Inflammatory macrophage (primary cell): ENCODE measurements around the gene WBP11.

ENCODE experiments used
- DNase-seq, 2 donors: peaks; one replicate each; pipeline ENCODE4 v3.0.0-alpha.2; 2020 to 2022

The WBP11 gene

DNA sequence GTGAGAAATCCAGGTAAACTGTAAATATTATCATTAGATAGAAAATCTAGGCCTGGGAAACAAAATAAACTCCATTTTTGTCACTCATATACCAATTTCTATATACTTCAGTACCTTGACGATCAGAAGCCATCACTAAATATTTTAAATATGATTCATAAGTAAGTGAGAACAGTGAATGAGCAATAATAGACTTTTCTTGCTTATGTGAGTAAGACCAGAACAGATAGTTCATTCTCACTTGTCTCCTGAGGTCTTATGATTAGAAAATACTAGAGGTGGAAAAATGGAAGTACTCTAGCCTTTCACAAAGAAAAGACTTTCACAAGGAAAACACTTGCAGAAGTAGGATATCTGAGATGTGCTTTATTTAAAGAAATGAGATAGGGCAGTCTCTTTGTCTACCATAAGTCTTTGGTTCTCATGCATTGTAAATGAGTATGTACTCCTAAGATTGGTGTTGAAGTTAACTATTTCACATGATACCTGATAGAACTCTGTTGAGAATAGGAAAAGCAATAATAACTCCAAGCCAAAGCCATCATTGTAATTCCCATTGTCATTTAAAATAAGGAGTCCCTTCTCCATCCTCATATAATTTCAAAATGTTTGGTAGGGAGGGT lies 20.8 kb upstream of the WBP11 start:
- DNase-seq = no peak

DNA sequence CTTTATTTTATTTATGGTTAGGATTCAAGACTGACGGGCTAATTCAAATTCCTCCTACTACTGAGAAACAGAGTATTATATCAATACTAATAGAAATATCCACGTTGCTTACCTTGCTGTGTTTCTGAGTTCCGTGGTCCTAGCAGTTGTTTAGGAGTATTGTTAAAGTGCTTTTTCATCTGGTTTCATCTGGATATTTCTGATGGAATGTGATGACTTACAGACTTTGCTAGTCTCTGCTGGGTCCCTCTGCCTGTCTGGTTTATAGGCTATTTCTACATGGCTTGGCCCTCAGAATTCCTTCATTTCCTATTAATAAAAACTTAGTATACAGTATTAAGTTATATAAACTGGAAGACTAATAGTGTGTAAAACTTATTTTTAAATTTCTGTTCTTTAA lies 10.7 kb upstream of the WBP11 start, which contains the start of gene SMCO3:
TSS of gene SMCO3 (minus strand) at position 169 of the 400 bp plus-strand sequence. CDS start 7,502 bp downstream, outside the sequence.
- no peak for DNase-seq

DNA sequence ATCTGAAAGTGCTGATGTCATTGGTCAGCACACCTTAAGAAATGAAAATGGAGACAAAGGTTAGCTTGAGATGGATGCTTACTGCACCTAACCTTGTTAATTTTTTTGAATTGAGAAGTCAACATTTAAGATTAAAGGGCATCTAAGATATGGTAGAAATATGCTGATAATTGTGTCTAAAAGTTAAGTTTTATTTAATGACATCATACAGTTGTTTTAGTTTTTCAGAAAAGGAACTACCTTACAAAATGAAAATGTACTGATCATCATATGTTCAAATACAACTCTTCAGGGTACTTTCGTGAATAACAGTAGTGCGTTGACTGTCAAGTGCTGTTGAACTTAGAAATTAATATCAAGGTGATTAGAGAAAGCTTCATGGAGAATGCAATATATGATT lies 8.2 kb upstream of the WBP11 start:
- no peak for DNase-seq

DNA sequence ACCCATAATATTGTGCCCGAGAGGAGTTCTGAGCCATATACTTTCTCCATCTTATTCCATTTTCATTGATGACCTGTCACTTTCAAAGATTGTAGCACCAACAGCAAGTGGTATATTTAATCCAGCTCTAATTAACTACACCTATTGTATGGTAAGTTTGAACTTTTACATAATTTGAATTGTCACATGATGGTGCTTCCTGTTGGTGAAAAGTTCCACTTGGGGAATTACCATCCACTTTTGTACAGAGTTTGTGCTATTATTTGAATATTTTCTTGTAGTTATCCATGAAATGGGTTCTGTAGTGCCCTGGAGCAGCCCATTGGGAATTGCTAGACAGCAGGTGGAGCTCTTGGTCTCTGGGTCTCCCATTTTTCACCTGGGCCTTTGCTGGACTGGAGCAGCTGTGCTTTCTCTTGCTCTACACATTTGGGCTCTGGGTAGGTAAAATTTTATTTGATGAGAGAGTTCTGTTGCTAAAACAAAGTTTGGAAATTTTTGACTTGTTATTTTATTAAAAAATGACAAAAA lies 7.7 kb upstream of the WBP11 start:
- DNase-seq = no peak

DNA sequence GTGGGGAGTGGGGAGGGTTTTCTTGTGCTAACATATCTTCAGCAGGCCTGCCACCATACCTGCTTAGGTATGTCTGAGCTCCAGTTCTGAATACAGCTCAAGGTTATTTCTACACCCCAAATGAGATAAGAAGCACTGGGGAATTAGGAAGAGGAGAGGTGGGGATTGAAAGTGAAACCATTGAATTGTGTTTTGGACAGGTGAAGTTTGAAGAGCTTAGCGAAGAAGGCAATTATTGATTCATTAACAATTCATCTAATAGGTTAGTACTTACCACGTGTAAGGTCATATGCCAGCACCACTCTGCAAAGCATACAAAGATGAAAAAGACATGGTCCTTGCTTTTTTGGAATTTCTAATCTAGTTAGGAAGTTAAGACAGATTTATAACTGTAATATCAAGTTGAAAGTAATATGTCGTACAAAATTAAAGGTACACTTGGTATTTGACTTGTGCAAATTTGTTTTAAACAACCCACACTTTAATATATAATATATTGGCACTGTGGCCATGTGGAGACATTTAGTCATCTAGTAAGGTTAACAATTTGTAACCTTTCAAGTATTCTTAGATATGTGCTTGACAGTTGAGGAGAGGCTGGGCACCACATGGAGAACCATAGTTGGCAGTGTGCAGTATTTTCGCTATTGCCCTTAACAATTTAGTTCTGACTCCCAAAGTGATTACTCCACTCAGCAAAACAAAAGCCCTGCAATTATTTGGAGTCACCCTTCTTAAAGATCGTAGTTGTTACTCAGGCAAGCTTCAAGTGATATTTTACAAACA lies 7.1 kb upstream of the WBP11 start:
- DNase-seq = no peak

DNA sequence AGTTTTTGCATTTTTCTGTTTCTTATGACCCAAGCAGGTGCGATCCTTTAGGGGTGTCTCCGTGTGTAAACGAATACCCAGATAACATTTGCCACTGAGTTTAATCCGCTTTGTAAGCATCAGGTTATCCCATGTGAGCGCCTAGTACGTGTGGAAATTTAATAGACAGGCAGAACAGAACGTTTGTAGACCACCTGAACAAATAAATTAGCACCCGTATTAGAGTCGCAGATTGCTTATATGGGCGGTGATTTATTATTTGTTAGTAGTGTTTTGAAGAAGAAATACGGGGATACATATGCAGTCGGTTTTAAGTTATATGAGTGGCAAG lies 517 bp upstream of the WBP11 start:
- no peak for DNase-seq

DNA sequence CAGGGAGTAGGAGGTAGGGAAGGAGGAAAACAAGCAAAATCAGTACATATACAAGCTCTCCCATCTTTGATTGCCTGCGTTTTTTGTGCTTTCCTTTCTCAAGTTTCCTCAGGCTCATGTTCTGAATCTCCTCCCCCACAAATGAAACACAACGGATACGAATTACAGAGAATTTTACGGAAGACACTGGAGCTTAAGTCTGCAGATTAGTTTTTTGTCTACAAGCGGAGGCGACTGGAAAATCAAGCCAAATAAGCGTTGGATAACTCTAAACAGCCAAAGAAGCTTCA lies 612 bp downstream of the WBP11 start:
- no peak for DNase-seq

DNA sequence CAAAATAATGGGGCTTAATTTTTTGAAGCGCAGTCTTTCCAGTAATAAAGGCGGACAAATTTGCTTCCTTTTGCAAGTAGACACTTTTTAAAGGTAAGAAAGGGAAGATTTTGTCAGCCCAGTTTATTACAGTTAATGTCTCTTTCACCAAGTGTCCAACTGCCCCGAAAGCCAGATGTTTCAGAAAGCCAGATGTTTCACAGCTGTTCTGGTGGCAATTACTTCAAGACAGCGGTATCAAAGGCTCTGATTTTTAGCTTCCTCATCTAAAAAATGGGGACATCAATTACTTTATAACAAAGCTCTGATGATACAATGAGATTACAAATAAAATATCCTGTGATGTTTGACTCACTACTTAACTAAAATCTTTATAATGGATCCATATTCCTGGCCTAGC lies 1.0 kb downstream of the WBP11 start:
- DNase-seq = no peak

DNA sequence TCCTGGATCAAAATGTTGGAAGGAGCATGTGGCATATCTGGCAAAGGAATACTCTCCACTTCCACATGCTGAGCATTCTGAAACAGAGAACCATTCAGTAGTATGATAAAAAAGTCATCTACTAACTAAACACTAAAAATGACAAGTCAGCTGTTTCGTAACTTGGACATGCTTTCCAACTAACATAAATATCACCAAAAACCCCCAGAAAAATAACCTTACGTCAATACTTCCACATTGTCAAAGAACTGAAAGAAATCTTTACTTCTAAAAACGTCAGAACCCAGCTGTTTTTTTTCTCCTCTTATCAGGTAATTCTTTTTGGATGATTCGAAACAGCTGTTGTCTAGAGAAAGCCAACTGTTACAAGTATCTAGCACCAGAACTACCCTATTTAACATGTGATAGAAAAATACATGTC lies 8.2 kb downstream of the WBP11 start:
- no peak for DNase-seq

DNA sequence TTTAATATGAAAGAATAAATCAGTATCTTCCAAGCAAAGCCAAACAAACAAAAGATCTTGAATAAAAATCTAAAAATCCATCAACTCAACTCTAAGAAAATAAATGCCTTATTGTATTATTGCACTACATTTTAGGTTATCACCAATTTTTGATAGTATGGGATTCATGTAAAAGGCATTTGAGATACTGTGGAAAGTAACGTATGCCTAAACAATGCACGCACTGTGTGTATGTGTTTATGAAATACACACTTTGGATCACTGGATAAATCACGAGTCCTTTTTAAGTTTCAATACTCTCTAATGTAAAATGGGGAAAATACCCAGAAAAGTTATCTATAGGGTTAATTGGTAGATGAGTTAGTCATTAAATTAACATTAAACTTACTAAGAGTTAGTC lies 17.7 kb downstream of the WBP11 start:
- DNase-seq = no peak

DNA sequence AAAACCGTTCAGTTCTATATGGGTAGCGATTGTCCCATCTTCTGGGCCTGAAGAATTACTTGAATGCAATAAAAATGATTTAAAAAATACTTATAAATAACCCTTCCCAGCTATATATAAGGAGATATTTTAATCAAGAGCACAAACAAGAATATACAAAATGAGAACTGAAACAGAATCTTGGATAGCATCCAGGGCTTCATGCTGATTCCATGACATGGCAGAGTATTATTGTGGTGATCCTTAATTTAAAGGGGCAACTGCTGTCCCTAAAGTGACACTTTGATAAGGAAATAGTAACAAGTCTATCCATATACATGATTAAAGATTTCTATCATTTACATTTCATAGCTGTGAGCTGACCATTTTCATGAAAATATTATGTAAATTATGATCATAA lies 18.8 kb downstream of the WBP11 start:
- DNase-seq = no peak

DNA sequence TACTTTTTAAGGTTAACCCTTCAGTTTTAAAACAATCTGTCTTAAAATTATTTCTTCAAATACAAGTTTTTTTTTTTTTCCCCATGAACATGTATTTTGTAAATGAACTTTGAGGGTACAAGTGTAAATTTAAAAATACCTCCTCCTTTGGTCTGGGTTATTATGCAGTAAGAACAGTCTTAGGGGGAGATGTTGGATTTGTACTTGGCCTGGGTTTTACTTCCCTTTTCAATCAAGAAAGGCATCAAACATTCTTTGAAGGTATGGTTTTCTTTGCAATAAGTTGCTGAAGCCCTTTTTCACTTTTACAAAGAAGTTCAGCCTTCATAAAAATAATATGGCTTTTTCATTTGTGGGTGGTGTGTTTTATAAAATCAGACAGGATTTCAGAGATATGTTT lies 20.5 kb downstream of the WBP11 start:
- no peak for DNase-seq

DNA sequence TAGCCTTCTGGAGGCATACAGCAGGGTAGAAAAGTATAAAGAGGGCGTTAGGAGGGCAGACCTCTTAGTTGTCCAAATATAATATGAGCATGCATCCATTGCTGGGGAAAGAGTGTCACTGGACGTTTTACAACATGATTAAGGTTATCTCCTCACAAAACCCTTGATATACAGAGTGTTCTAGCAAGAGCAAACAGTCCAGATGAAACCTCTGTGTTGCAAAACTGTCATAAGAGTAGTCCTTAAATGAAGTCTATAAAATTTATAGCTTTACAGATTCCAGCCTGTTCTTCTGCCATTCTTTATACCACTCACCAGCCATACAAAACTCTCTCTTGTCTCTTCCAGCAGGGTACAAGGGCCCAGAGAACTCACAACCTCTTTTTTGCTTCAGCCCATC lies 21.7 kb downstream of the WBP11 start:
- DNase-seq = no peak

DNA sequence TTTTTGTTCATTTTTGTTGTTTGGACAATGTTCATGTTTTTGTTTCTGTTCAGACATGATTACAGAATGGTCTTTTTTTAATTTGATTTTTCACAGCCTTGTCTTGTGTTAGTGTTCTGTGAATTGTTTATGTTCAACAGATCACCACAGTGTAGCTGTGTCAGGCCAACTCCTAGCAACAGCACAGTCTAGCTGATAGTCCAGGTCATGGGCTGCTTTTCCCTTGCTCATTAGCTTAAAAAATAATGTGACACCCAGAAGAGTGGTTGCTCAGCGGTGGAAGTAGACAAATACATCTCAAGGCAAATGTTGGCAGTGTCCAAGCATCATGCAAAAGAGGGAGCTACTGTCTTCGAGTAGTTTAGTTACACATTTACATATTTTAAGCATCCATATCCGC lies 22.4 kb downstream of the WBP11 start:
- DNase-seq = no peak

DNA sequence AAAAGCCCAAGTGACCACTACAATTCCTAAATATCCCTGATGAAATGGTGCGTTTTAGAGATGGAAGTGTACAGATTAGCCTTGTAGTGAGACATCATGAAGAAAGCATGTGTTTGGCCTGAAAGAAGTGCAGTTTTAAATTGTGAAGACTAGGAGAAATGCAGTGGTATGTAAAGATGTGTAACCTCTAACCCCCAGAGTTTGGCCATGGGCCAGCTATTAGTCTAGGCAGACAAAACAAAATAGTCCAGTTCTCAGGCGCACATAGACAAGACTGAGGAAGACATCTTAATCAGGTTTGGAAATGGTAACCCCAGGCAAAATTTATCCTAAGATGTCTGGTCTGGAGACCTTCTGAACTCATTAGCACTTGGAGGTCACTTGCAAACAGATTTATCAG lies 23.4 kb downstream of the WBP11 start:
- DNase-seq = no peak

DNA sequence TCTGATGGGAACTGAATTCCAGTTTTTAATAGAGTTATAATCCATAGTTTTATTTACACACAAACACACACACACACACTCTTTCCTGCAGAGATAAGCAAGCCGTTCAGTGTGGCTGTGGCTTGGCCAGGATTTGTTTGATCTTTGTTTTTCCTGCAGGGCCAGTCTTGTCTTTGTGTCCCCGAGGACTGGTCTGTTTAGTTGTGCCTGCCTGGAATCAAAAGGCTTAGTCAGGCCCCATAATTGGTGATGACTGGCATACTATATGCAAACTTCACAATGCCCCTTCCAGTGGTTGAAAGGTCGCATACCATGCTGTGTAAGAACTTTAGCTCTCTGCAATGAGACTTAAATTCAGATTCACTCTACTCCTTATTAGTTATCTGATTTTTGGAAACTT lies 26.0 kb downstream of the WBP11 start:
- DNase-seq = no peak

DNA sequence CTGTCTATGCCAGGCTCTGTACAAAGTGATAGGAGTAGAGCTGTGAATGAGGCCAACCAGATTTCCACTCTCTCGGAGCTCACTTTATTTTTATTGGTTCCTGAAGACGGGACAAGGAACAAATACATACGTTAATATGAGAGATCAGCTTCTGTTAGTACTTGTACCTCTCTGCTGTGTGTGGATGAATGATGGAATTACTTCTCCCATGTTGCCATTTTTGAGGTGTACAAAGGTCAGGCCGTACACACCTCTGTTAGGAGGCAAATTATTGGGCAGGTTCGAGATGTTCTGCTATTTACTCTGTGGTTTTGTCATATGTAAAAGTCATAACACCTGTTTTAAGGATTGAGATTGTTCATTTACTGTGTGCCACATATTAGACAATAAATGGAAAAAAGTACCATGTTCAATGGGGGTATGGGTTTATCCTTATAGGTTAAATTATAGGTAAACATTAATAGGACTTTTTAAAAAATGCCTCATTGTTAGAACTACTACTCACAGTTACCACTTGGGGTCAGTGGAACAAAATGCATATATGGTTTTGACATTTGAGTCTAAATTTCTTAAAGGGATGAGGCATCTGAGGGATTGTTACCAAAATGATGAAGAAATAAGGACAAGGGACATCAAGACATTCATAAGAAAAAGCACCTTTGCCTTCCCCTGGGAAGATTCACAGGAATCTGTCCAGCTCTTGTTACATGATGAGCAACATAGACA lies 26.9 kb downstream of the WBP11 start:
- no peak for DNase-seq

DNA sequence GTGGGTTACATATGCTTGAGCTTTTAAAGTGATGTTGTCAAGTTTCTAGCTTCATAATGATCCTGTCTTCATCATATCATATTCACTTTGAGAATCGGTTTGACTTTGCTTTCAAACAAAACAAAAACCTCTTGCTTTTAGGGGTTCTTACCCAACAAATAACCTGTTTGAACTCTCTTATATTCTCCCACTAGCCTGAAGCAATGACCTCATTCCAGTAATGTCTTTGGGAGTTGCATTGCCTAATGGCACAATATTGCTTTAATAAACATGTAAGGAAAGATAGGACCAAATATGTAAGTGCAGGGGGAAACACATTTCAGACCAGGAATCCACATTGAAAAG lies 27.7 kb downstream of the WBP11 start:
- DNase-seq = peak in 1 of 2 donors; percentile 22

DNA sequence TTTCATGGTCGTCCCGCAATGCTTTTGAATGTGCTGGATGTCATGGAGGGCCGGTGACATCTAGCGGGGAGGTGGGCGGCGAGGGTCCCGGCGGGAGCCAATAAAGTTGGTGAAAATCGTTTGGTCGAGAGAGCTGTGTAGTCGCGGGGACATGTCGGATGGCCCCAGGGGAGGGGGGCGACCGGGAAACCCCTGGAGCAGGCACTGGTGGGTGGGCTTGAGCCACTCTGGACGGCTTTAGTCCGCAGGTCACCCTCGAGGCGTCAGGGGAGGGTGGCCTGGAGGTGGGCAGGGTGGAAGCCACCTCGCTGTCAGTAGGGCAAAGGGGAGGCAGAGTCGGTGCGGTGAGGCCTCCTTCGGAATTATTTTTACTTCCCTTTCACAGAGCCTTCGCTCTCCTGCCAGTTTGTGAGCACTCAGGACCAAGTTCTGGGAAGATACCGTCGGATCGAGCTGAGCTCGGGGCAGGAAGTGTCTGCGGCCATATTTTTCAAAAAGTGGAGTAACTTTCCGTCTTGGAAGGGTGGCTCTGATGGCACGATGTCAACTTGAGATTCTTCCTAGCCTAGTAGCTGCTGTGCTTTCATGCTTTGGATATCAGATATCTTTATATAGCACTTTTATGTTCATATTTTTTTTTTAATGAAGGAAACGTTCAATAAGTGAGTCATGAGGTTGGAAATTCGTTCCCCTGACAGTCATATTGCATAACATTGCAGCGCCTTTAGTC lies 28.2 kb downstream of the WBP11 start:
- peak; percentile 68 for DNase-seq

DNA sequence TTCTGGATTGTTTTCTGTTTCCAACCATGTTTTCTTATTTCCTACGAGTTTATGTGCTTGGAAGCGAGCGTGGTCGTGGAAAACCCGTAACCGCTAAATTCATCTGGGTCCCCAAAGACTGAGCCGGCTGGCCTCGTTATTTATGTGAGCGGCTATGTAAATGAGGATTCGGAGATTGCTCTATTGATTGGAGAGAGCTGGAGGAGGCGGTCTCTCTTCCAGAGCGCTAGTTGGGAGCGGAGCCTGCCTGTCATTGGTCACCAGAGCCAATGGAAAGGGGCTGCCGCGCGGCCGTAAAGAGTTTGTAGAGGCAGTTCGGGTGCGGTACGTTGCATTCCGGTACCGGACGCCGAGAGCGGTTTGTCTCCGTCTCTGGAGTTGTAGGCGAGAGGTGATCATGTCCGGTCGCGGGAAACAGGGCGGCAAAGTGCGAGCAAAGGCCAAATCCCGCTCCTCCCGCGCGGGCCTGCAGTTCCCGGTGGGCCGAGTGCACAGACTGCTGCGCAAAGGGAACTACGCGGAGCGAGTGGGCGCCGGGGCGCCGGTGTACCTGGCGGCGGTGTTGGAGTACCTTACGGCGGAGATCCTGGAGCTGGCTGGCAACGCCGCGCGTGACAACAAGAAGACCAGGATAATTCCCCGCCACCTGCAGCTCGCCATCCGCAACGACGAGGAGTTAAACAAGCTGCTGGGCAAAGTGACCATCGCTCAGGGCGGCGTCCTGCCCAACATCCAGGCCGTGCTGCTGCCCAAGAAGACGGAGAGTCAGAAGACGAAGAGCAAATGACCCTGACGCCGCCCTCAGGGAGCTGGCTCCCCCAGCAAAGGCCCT lies 29.0 kb downstream of the WBP11 start:
- peak; percentile 96 to 97 for DNase-seq

DNA sequence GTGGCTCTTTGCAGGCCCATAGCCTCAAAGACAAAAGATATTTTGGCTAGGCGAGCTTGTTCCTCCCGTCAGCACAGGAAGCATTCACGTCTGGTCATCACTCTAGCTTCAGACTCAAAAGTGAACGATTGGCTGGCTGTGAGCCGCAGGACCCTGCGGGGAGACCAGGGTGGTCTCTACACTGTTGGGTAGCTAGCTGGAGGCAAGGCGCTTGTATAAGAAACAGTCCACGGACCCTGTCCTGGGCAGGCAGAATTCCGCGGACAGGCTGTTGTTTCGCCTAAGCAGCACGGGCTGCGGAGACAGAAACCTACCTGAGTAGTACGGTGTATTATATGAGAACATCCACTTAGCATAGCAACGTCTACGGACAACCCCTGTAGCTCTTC lies 29.6 kb downstream of the WBP11 start:
- DNase-seq = no peak

DNA sequence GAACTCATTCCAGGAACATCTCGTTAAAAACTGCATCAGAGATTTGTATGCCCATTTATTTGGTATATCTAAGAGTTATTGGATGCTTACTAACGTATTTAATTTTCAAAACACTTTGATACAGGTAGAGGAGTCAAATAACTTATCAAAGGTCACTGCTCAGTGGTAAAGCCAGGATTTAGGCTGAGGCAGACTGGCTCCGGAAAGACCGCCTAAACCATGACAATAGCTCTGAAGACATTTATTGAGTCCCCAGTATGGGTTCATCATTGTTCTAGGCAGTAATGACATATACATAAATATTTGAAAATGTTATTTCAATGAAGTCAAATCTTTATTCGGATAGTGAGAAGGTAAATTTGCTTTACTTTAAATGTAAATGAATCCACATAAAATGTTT lies 30.3 kb downstream of the WBP11 start:
- DNase-seq = no peak
